Measurements from ENCODE around the gene CORO6.

GRCh38 chr17:29588017-29588561, 34.6 kb downstream of the CORO6 start:
- no peak for TF ChIP-seq REST (IDR thresholded peaks at IDR 0.05; ENCODE audit: insufficient read depth in 1 of 2, low read depth in 2 of 2, low read length in 2 of 2)
- no peak for TF ChIP-seq POLR2AphosphoS5 (IDR thresholded peaks at IDR 0.05; ENCODE audit: low read depth, low read length)
- TF ChIP-seq TAF1 (IDR thresholded peaks at IDR 0.05; ENCODE audit: borderline replicate concordance, insufficient read depth, low read length) = no peak
